MM.1S (cell line): ENCODE measurements around the gene XYLT2.

Experiments used
- EZH2 ChIP-seq: fragments of 300-600 bp; sonication (generic); optimal IDR thresholded peaks from 2 replicates; pipeline ENCODE3; 2017; ENCODE audit warnings: low read depth, mild to moderate bottlenecking, antibody characterized with exemption, low read length, mixed read lengths
- EZH2phosphoT487 ChIP-seq: fragments of 300-600 bp; sonication (generic); IDR thresholded peaks from 2 replicates; pipeline ENCODE4 v1.6.1; 2018; ENCODE audit warnings: antibody characterized with exemption, low read length
- TF ChIP-seq, protein P1 (sequence below): fragments of 300-600 bp; sonication (generic); IDR thresholded peaks from 2 replicates; pipeline ENCODE4 v1.5.1; 2016; ENCODE audit warnings: antibody characterized with exemption, low read length, mixed read lengths

DNA sequence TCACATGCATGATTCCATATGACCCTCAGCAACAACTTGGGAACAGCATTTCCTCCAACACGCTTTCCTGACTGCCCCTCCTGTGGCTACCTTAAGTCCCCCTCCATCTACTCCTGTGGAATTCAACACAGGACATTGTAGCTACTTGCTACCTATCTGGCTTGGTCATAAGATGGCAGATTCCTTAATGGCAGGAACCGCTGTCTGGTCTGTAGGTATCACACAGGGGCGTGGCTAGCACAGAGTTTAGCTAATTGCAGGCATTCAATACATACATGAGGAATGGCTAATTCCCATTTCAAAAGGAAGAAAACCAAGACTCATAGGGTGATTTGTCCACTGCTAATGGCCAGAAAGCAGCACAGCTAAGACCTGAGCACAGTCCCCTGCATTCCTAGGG, 42.8 kb downstream of the XYLT2 start:
- TF ChIP-seq EZH2 (no peak), EZH2phosphoT487 (no peak)
- TF ChIP-seq, protein P1, sequence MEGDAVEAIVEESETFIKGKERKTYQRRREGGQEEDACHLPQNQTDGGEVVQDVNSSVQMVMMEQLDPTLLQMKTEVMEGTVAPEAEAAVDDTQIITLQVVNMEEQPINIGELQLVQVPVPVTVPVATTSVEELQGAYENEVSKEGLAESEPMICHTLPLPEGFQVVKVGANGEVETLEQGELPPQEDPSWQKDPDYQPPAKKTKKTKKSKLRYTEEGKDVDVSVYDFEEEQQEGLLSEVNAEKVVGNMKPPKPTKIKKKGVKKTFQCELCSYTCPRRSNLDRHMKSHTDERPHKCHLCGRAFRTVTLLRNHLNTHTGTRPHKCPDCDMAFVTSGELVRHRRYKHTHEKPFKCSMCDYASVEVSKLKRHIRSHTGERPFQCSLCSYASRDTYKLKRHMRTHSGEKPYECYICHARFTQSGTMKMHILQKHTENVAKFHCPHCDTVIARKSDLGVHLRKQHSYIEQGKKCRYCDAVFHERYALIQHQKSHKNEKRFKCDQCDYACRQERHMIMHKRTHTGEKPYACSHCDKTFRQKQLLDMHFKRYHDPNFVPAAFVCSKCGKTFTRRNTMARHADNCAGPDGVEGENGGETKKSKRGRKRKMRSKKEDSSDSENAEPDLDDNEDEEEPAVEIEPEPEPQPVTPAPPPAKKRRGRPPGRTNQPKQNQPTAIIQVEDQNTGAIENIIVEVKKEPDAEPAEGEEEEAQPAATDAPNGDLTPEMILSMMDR, result no peak
